IMR-90 (cell line): ENCODE data around the gene ASAP2. TPM values are rescaled to one million over a fixed set of nuclear protein-coding genes. Genes with fewer than 3 reads are reported as not detected.
A peak's percentile ranks its signal among the peaks of the same experiment; 100 is the strongest.

Experiments
- ATAC-seq: fragments of 200-7000 bp; cut with Tn5 transposase; 2 replicates; pipeline ENCODE4 v1.9.1; 2020; ENCODE audit warnings: low read depth, mild to moderate bottlenecking, moderate library complexity
- BruUV-seq: library from RNA; stranded (reverse); fragments of 400-500 nt; replicated peaks from 2 replicates; lab custom pipeline; 2021; lab: Mats Ljungman, UMichigan
- CTCF ChIA-PET: fragments of 300-600 bp; formaldehyde crosslinking; extraction: SDS; loops from one replicate; lab custom pipeline; 2021; ENCODE audit warnings: antibody characterized with exemption; lab: Yijun Ruan, JAX
- POLR2A ChIA-PET: fragments of 300-600 bp; sonication (Branson Sonifier 250); formaldehyde crosslinking; loops from one replicate; lab custom pipeline; 2022; ENCODE audit warnings: antibody characterized with exemption; ENCODE audit not compliant: unreplicated experiment; lab: Charles Lee
- DNase-seq: peaks from one replicate; pipeline ENCODE4 v3.0.0; 2013
- H2AFZ ChIP-seq: replicated peaks from 2 replicates; pipeline ENCODE3; 2013; ENCODE audit warnings: low read length, mild to moderate bottlenecking; ENCODE audit not compliant: poor library complexity
- H2AK5ac ChIP-seq: 2 replicates; pipeline ENCODE4 v1.6.1; 2013; ENCODE audit warnings: low read depth, low read length, inconsistent platforms
- H2AK9ac ChIP-seq: replicated peaks from 2 replicates; pipeline ENCODE3; 2013; ENCODE audit warnings: mild to moderate bottlenecking, low read depth, low read length, moderate library complexity; ENCODE audit not compliant: poor library complexity
- H2BK120ac ChIP-seq: 2 replicates; pipeline ENCODE4 v1.6.1; 2013; ENCODE audit warnings: low read depth, low read length, inconsistent platforms
- H2BK15ac ChIP-seq: 3 replicates; pipeline ENCODE4 v1.6.1; 2013; ENCODE audit warnings: low read depth, low read length, inconsistent platforms
- H2BK20ac ChIP-seq: 2 replicates; pipeline ENCODE4 v1.6.1; 2013; ENCODE audit warnings: low read depth, mild to moderate bottlenecking, inconsistent platforms, low read length, moderate library complexity
- H2BK5ac ChIP-seq: 2 replicates; pipeline ENCODE4 v1.6.1; 2013; ENCODE audit warnings: mild to moderate bottlenecking, low read depth, low read length, inconsistent platforms; ENCODE audit not compliant: poor library complexity, severe bottlenecking
- H3K14ac ChIP-seq: replicated peaks from 2 replicates; pipeline ENCODE4 v1.6.1; 2013; ENCODE audit warnings: low read depth, low read length, inconsistent platforms
- H3K18ac ChIP-seq: 2 replicates; pipeline ENCODE4 v1.6.1; 2013; ENCODE audit warnings: low read depth, low read length, control low read depth
- H3K23ac ChIP-seq: 2 replicates; pipeline ENCODE4 v1.6.1; 2013; ENCODE audit warnings: low read depth, low read length, inconsistent platforms
- H3K27ac ChIP-seq: 2 replicates; pipeline ENCODE4 v1.5.1; 2013; ENCODE audit warnings: mild to moderate bottlenecking, control low read depth, low read length; ENCODE audit not compliant: insufficient read depth
- H3K27me3 ChIP-seq: 2 replicates; pipeline ENCODE4 v1.6.1; 2013; ENCODE audit warnings: low read length; ENCODE audit not compliant: control insufficient read depth, insufficient read depth
- H3K36me3 ChIP-seq: 2 replicates; pipeline ENCODE4 v1.6.1; 2013; ENCODE audit warnings: low read length, mixed read lengths; ENCODE audit not compliant: control insufficient read depth, insufficient read depth
- H3K4ac ChIP-seq: 2 replicates; pipeline ENCODE4 v1.6.1; 2013; ENCODE audit warnings: low read depth, low read length, inconsistent platforms
- H3K4me1 ChIP-seq: 2 replicates; pipeline ENCODE4 v1.6.1; 2013; ENCODE audit warnings: low read length, mixed read lengths; ENCODE audit not compliant: control insufficient read depth, insufficient read depth
- H3K4me2 ChIP-seq: 2 replicates; pipeline ENCODE4 v1.6.1; 2013; ENCODE audit warnings: low read depth, mild to moderate bottlenecking, control low read depth, low read length, moderate library complexity
- H3K4me3 ChIP-seq: 2 replicates; pipeline ENCODE4 v1.5.1; 2013; ENCODE audit warnings: low read depth, mild to moderate bottlenecking, control low read depth, low read length, moderate library complexity; ENCODE audit not compliant: insufficient read depth
- H3K56ac ChIP-seq: 2 replicates; pipeline ENCODE4 v1.6.1; 2013; ENCODE audit warnings: low read length, inconsistent platforms; ENCODE audit not compliant: insufficient read depth; ENCODE audit errors: extremely low read depth
- H3K79me1 ChIP-seq, 2 experiments: 2 replicates each; pipeline ENCODE4 v1.6.1; 2013; ENCODE audit warnings: low read length in 2 of 2, inconsistent platforms in 1 of 2, low read depth in 1 of 2
- H3K9ac ChIP-seq: 2 replicates; pipeline ENCODE4 v1.6.1; 2013; ENCODE audit warnings: low read depth, low read length, control low read depth
- H3K9me1 ChIP-seq: 2 replicates; pipeline ENCODE4 v1.6.1; 2013; ENCODE audit warnings: low read length, inconsistent platforms; ENCODE audit not compliant: insufficient read depth
- H3K9me3 ChIP-seq: 2 replicates; pipeline ENCODE4 v1.6.1; 2013; ENCODE audit warnings: low read length; ENCODE audit not compliant: control insufficient read depth, insufficient read depth
- H4K20me1 ChIP-seq: 2 replicates; pipeline ENCODE4 v1.6.1; 2013; ENCODE audit warnings: low read length, inconsistent platforms; ENCODE audit not compliant: insufficient read depth
- H4K5ac ChIP-seq: 2 replicates; pipeline ENCODE4 v1.6.1; 2013; ENCODE audit warnings: mild to moderate bottlenecking, low read depth, low read length, control low read depth
- H4K8ac ChIP-seq, 2 experiments: 2 replicates each; pipeline ENCODE4 v1.6.1; 2013; ENCODE audit warnings: low read depth in 2 of 2, low read length in 2 of 2, control low read depth in 1 of 2, inconsistent platforms in 1 of 2
- H4K91ac ChIP-seq: 2 replicates; pipeline ENCODE4 v1.6.1; 2013; ENCODE audit warnings: low read depth, low read length, inconsistent platforms; ENCODE audit not compliant: insufficient read depth
- MAZ ChIP-seq: IDR thresholded peaks from 2 replicates; pipeline ENCODE4 v1.6.1; 2012; ENCODE audit warnings: low read depth, mild to moderate bottlenecking, low read length, improper control_type of control experiment, moderate library complexity, borderline replicate concordance
- MXI1 ChIP-seq: IDR thresholded peaks from 2 replicates; pipeline ENCODE4 v1.6.1; 2012; ENCODE audit warnings: low read depth, mild to moderate bottlenecking, low read length, moderate library complexity, borderline replicate concordance
- RAD21 ChIP-seq: IDR thresholded peaks from 2 replicates; pipeline ENCODE4 v1.6.1; 2012; ENCODE audit warnings: low read length, improper control_type of control experiment
- SMC3 ChIP-seq: fragments of 150-350 bp; IDR thresholded peaks from 2 replicates; pipeline ENCODE4 v1.6.1; 2016; ENCODE audit warnings: low read depth, mild to moderate bottlenecking, antibody characterized with exemption, low read length, moderate library complexity
- USF2 ChIP-seq: fragments of 150-350 bp; IDR thresholded peaks from 2 replicates; pipeline ENCODE4 v1.6.1; 2017; ENCODE audit warnings: mild to moderate bottlenecking, antibody characterized with exemption, low read length, low read depth
- WGBS, 2 experiments: methylation state at CpG; one replicate each; pipeline versions ENCODE4 v1.1.5 to v1.1.7; 2013; ENCODE audit warnings: missing lambda C conversion rate in 2 of 2; ENCODE audit not compliant: insufficient read length in 1 of 2; ENCODE audit errors: extremely low coverage in 2 of 2; 5-methylcytosine and 5-hydroxymethylcytosine counted together
- dilution Hi-C: fragments of 300-500 bp; cut with HindIII; formaldehyde crosslinking; loops from one replicate; pipeline ENCODE4 v1.14.3; 2018; ENCODE audit warnings: low sequenced_read_pairs; ENCODE audit not compliant: unreplicated experiment
- in situ Hi-C: fragments of 300-500 bp; cut with MboI; formaldehyde crosslinking; loops from 3 replicates; pipeline ENCODE4 v1.14.3; 2019; ENCODE audit warnings: low sequenced_read_pairs, inconsistent platforms, mixed read lengths
- intact Hi-C: fragments of 100-400 bp; cut with micrococcal nuclease; formaldehyde crosslinking; loops from 2 replicates; pipeline ENCODE4 v1.10.0; 2022
- polyA plus RNA-seq, 3 experiments: library from polyadenylated mRNA; depleted of rRNA; stranded (reverse); fragments of >200 nt; gene quantifications; 2 replicates each; pipeline ENCODE4 v1.2.3, GENCODE V29; 2012; ENCODE audit warnings: low replicate concordance in 1 of 3
- total RNA-seq: library from RNA; depleted of rRNA; stranded (reverse); fragments of >200 nt; gene quantifications from 2 replicates; pipeline ENCODE4 v1.2.3, GENCODE V29; 2012

The ASAP2 gene
- total and polyA plus RNA-seq, 2 of the 4 experiments (the other 2 are of a cell fraction): 19.7 to 28.1 TPM

GRCh38 chr2:9225806-9226205 lies 19.2 kb downstream of the ASAP2 start:
- ATAC-seq: no peak
- in situ Hi-C loops: no loop called here
- WGBS, 2 experiments: 85% methylated on average over 4 of the region's 10 CpGs; no CpG with 5 or more reads in 1 of the 2 experiments

More at GRCh38 chr2:9225806-9226205, 19.2 kb downstream of the ASAP2 start:
- Histone ChIP-seq H3K36me3 (no peaks in the 10 kb centered on the region), H4K91ac (no peak overlapping the region), H3K4ac (0 out of 2 replicates have a peak overlapping the region, but pooled peaks have one; percentile 8), H2BK120ac (no peak overlapping the region), H3K14ac (peak overlapping the region; percentile 30), H2AFZ (no peak overlapping the region), H2BK5ac (no peak overlapping the region), H3K9ac (no peak overlapping the region), H4K8ac (no peak overlapping the region), H3K9me1 (peaks cover 52% of the 10 kb centered on the region), H3K27me3 (no peaks in the 10 kb centered on the region), H4K5ac (no peak overlapping the region), H3K18ac (no peak overlapping the region), H3K9me3 (no peaks in the 10 kb centered on the region), H4K20me1 (peaks cover 82% of the 10 kb centered on the region), H2BK15ac (no peak overlapping the region), H2AK5ac (peak overlapping the region; percentile 47; the same call in 1 of the 2 replicates), H3K27ac (no peak overlapping the region), H3K4me2 (no peak overlapping the region), H2AK9ac (no peak overlapping the region), H2BK20ac (no peak overlapping the region), H3K79me1 (peaks cover 52 to 85% of the 10 kb centered on the region in 2 experiments), H3K4me1 (peaks cover 34% of the 10 kb centered on the region), H3K56ac (no peak overlapping the region), H3K23ac (0 out of 2 replicates have a peak overlapping the region, but pooled peaks have one; percentile 17), H3K4me3 (no peak overlapping the region)
- dilution Hi-C loops: no loop called here
- ChIA-PET CTCF (no interaction called here), POLR2A (no interaction called here)
- TF ChIP-seq MXI1 (no peak), MAZ (no peak), USF2 (no peak), RAD21 (no peak), SMC3 (no peak)
- no TSS peak for BruUV-seq
- DNase-seq: no peak
- intact Hi-C loops: no loop called here
